ENCODE results near the gene UBXN7.
"Not testable (repeated sequence)": the region's sequence is repeated elsewhere in the genome, so short reads cannot be mapped to it uniquely, and the experiment has no call there.

Gene UBXN7

GRCh38 chr3:196314086-196314485, 118.1 kb downstream of the UBXN7 start:
- not testable (repeated sequence) for H3K9ac ChIP-seq (ENCODE audit: low read length); H3K4me3 ChIP-seq (ENCODE audit: low read depth in 1 of 2, low read length in 2 of 2); H3K27ac ChIP-seq (ENCODE audit: low read depth, low read length); H3K9me3 ChIP-seq (ENCODE audit: low read length); H3K27me3 ChIP-seq (ENCODE audit: control insufficient read depth in 1 of 2, insufficient read depth in 2 of 2, low read length in 2 of 2); H3K4me1 ChIP-seq (ENCODE audit: insufficient read depth, low read length); H3K36me3 ChIP-seq (ENCODE audit: insufficient read depth, low read length)

- H3K9ac ChIP-seq (ENCODE audit: low read length); H3K27ac ChIP-seq (ENCODE audit: low read depth, low read length); H3K9me3 ChIP-seq (ENCODE audit: low read length); H3K27me3 ChIP-seq (ENCODE audit: control insufficient read depth in 1 of 2, insufficient read depth in 2 of 2, low read length in 2 of 2); H3K4me3 ChIP-seq (ENCODE audit: low read depth in 1 of 2, low read length in 2 of 2); H3K36me3 ChIP-seq (ENCODE audit: insufficient read depth, low read length); H3K4me1 ChIP-seq (ENCODE audit: insufficient read depth, low read length): not testable (repeated sequence)
Measured at GRCh38 chr3:196302960-196303359, 129.3 kb downstream of the UBXN7 start.

DNA sequence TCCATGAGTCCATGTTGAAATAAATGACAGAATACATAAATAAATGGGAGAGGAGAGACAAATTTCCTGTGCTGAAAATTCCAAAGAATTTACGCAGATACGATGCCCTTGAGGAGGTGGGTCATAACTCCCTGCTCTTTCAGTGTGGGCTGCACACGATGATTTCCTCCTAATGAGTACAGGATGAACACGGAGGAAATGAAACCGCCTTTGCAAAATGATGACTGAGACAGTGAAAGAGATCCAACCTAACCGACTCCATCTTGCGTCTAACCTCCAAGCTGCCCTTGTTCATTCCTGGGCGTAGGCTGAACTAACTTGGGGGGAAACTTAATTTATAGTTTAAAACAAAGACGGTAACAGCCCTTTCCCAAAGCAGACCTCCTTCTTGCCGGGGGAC, 129.7 kb downstream of the UBXN7 start:
- not testable (repeated sequence) for H3K36me3 ChIP-seq (ENCODE audit: insufficient read depth, low read length); H3K27ac ChIP-seq (ENCODE audit: low read depth, low read length); H3K27me3 ChIP-seq (ENCODE audit: control insufficient read depth in 1 of 2, insufficient read depth in 2 of 2, low read length in 2 of 2); H3K9me3 ChIP-seq (ENCODE audit: low read length); H3K4me1 ChIP-seq (ENCODE audit: insufficient read depth, low read length); H3K4me3 ChIP-seq (ENCODE audit: low read depth in 1 of 2, low read length in 2 of 2); H3K9ac ChIP-seq (ENCODE audit: low read length)

GRCh38 chr3:196298521-196298920, 133.7 kb downstream of the UBXN7 start:
- Histone ChIP-seq H3K27ac (ENCODE audit: low read depth, low read length) (no peak overlapping the region), H3K9ac (ENCODE audit: low read length) (no peak overlapping the region), H3K27me3 (ENCODE audit: control insufficient read depth in 1 of 2, insufficient read depth in 2 of 2, low read length in 2 of 2) (no peaks in the 10 kb centered on the region), H3K9me3 (ENCODE audit: low read length) (no peaks in the 10 kb centered on the region), H3K4me1 (ENCODE audit: insufficient read depth, low read length) (no peaks in the 10 kb centered on the region), H3K4me3 (ENCODE audit: low read depth in 1 of 2, low read length in 2 of 2) (no peak overlapping the region), H3K36me3 (ENCODE audit: insufficient read depth, low read length) (no peaks in the 10 kb centered on the region)

Data from muscle layer of colon (tissue), 2 donors.